Measurements from ENCODE around the gene TACR2. TPM values are rescaled to one million over a fixed set of nuclear protein-coding genes. Genes with fewer than 3 reads are reported as not detected.

TACR2 gene
- total RNA-seq, 4 donors from 2014 or later: 0.36 to 0.49 TPM; not detected in 2

- H3K27me3 ChIP-seq: no peaks in the 10 kb centered on the region
- peaks cover 17 to 27% of the 10 kb centered on the region in 2 donors for H3K4me1 ChIP-seq
- peak overlapping the region; percentile 59 to 74 (median 66) for H3K27ac ChIP-seq
- intact Hi-C loops (cut with DNase I; ENCODE audit: low total_unique reads): no loop called here
- no peak for TF ChIP-seq POLR2A (IDR thresholded peaks at IDR 0.05)
- TF ChIP-seq, protein P1, sequence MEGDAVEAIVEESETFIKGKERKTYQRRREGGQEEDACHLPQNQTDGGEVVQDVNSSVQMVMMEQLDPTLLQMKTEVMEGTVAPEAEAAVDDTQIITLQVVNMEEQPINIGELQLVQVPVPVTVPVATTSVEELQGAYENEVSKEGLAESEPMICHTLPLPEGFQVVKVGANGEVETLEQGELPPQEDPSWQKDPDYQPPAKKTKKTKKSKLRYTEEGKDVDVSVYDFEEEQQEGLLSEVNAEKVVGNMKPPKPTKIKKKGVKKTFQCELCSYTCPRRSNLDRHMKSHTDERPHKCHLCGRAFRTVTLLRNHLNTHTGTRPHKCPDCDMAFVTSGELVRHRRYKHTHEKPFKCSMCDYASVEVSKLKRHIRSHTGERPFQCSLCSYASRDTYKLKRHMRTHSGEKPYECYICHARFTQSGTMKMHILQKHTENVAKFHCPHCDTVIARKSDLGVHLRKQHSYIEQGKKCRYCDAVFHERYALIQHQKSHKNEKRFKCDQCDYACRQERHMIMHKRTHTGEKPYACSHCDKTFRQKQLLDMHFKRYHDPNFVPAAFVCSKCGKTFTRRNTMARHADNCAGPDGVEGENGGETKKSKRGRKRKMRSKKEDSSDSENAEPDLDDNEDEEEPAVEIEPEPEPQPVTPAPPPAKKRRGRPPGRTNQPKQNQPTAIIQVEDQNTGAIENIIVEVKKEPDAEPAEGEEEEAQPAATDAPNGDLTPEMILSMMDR (IDR thresholded peaks at IDR 0.05 in 4 of 5, conservative IDR thresholded peaks at IDR 0.05 in 1 of 5): no peak
- in situ Hi-C loops (cut with MboI; ENCODE audit: low sequenced_read_pairs in 4 of 4): loop anchor here (10.0 to 25.0 kb wide), 4 partner anchors 58 to 395 kb away; partner anchors contain the start of gene KIFBP (in 1 of the 4)
- no peak for ATAC-seq
- peaks cover 2 to 75% of the 10 kb centered on the region in 2 donors for H3K36me3 ChIP-seq
- H3K4me3 ChIP-seq: no peak overlapping the region
- DNase-seq: no peak
- no peaks in the 10 kb centered on the region for H3K9me3 ChIP-seq
These were observed 34.2 kb downstream of the TACR2 start for GRCh38 chr10:69382382-69383117.

GRCh38 chr10:69379800-69380199, 36.9 kb downstream of the TACR2 start:
- intact Hi-C loops (cut with DNase I; ENCODE audit: low total_unique reads): no loop called here
- H3K36me3 ChIP-seq: peaks cover 2 to 54% of the 10 kb centered on the region in 2 donors
- H3K4me3 ChIP-seq: no peak overlapping the region
- no peaks in the 10 kb centered on the region for H3K9me3 ChIP-seq
- TF ChIP-seq, protein P1 (IDR thresholded peaks at IDR 0.05 in 4 of 5, conservative IDR thresholded peaks at IDR 0.05 in 1 of 5): no peak
- no peak for TF ChIP-seq POLR2A (IDR thresholded peaks at IDR 0.05)
- DNase-seq (no peak), ATAC-seq (no peak)
- in situ Hi-C loops (cut with MboI; ENCODE audit: low sequenced_read_pairs in 4 of 4): loop anchor here (10.0 to 25.0 kb wide), 4 partner anchors 55 to 392 kb away; partner anchors contain the start of gene KIFBP (in 1 of the 4)
- peaks cover 43 to 51% of the 10 kb centered on the region in 2 donors for H3K4me1 ChIP-seq
- H3K27me3 ChIP-seq: no peaks in the 10 kb centered on the region
- H3K27ac ChIP-seq: no peak overlapping the region

- H3K36me3 ChIP-seq: peaks cover 2 to 35% of the 10 kb centered on the region in 2 donors
- DNase-seq (no peak), ATAC-seq (no peak)
- H3K4me1 ChIP-seq: peaks cover 40 to 55% of the 10 kb centered on the region in 2 donors
- intact Hi-C loops (cut with DNase I; ENCODE audit: low total_unique reads) (no loop called here), in situ Hi-C loops (cut with MboI; ENCODE audit: low sequenced_read_pairs in 4 of 4) (loop anchor here in 1 of 4 donors (25.0 kb wide), 1 partner anchor 391 kb away; the partner anchor contains the start of gene KIFBP)
- TF ChIP-seq POLR2A (IDR thresholded peaks at IDR 0.05): no peak
- TF ChIP-seq, protein P1 (IDR thresholded peaks at IDR 0.05 in 4 of 5, conservative IDR thresholded peaks at IDR 0.05 in 1 of 5): no peak
- H3K9me3 ChIP-seq: no peaks in the 10 kb centered on the region
- H3K27ac ChIP-seq: peak overlapping the region; percentile 82 to 91 (median 88)
- H3K27me3 ChIP-seq: no peaks in the 10 kb centered on the region
- H3K4me3 ChIP-seq: no peak overlapping the region
These were observed 38.8 kb downstream of the TACR2 start for GRCh38 chr10:69377933-69378332.

- ATAC-seq: no peak
- Histone ChIP-seq H3K36me3 (peaks cover 2 to 28% of the 10 kb centered on the region in 2 donors), H3K9me3 (no peaks in the 10 kb centered on the region), H3K27me3 (no peaks in the 10 kb centered on the region), H3K4me3 (no peak overlapping the region), H3K4me1 (peaks cover 44 to 60% of the 10 kb centered on the region in 2 donors), H3K27ac (peak overlapping the region; percentile 82 to 91 (median 88))
- intact Hi-C loops (cut with DNase I; ENCODE audit: low total_unique reads) (no loop called here), in situ Hi-C loops (cut with MboI; ENCODE audit: low sequenced_read_pairs in 4 of 4) (loop anchor here in 1 of 4 donors (25.0 kb wide), 1 partner anchor 390 kb away; the partner anchor contains the start of gene KIFBP)
- DNase-seq: no peak
- TF ChIP-seq, protein P1 (IDR thresholded peaks at IDR 0.05 in 4 of 5, conservative IDR thresholded peaks at IDR 0.05 in 1 of 5): no peak
- TF ChIP-seq POLR2A (IDR thresholded peaks at IDR 0.05): no peak
These were observed 39.5 kb downstream of the TACR2 start for GRCh38 chr10:69377191-69377590.
